NK-92 (cell line): ENCODE data around the gene NSMF.

Experiments
- DNase-seq: peaks from one replicate; lab custom pipeline; 2025; ENCODE audit not compliant: unreplicated experiment; lab: John Stamatoyannopoulos, UW

The NSMF gene

DNA sequence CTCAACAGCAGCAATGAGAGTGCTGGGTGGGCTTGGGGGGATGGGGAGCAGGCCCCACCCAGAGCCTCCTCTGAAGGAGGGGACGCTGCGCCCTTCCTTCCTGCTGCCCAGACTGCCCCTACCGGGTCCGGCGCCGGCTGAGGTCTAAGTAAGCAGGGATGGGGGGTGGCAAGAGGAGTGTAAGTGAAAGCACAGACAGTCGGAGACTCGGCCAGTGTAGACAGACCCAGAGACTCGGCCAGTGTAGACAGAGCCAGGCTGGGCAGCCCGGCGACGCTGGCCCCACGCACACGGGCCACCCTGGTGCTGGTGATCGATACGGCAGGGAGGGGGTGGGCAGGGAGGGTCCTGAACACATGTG lies 10.6 kb downstream of the NSMF start:
- no peak for DNase-seq

- no peak for DNase-seq
These were observed 11.2 kb downstream of the NSMF start for GRCh38 chr9:137447722-137448601.

GRCh38 chr9:137446851-137447471 lies 12.2 kb downstream of the NSMF start:
- no peak for DNase-seq

DNA sequence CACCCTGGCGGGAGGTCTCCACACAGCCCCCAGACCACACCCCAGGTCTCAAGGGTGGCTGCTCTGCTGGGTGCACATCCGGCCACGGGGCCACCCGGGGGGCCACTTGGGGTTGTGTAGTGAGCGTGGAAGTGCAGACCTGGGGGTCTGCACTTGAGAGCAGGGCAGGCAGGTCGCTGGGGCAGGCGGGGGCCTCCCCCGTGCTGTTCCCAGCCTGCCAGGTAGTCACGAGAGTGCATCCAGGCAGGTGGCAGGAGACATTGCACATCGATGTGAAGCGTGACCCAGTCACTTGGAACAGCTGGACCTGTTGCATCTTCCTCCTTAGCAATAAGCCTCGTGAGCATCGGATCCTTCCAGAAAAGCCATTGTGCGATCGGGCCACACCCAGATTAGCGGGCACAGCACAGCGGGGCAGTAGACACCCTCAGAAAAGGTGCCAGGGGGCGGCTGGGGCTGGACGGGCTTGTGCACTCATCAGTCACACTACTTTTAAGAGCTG lies 13.2 kb downstream of the NSMF start:
- no peak for DNase-seq

DNA sequence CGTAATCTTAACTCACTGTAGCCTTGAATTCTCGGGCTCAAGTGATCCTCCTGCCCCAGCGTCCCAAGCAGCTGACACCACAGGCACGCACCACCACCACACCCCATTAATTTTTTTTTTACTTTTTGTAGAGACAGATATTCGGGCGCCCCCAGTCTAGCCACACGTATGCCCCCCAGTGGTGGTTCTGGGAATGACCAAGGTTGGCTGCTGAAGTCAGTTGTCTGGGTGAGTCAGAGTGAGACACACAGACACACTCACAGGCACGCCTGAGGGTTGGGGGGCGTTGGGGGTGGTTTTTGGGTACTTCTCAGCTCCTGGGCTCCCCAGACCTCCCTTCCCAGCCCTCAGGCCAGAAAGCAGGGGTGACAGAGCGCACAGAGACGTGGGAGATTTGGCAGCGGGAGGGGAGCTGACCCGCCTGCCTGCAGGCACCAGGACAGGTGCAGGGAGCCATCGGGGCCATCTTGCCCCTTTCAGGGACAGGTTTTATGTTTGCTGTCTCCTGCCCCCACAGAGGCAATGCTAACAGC lies 13.8 kb downstream of the NSMF start:
- DNase-seq: no peak

DNA sequence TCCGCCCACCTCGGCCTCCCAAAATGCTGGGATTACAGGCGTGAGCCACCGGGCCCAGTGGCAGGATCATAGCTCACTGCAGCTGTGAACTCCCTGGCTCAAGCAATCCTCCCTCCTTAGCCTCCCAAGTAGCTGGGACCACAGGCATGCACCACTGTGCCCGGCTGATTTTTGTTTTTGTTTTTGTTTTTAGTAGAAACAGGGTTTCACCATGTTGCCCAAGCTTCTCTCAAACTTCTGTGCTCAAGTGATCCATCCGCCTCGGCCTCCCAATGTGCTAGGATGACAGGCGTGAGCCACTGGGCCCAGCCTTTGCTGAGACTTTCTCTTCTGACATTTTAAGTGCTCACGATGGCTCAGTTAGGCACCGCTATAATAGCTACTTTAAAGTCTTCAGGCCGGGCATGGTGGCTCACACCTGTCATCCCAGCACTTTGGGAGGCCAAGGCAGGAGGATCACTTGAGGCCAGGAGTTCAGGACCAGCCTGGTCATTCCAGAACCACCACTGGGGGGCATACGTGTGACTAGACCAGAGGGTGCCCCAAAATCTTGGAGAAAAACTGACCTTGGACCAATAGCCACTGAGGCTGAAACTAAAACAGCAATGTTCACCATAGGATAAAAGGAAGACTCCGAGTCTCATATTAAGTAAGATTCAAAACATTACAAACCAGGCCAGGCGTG lies 14.9 kb downstream of the NSMF start:
- DNase-seq: no peak

DNA sequence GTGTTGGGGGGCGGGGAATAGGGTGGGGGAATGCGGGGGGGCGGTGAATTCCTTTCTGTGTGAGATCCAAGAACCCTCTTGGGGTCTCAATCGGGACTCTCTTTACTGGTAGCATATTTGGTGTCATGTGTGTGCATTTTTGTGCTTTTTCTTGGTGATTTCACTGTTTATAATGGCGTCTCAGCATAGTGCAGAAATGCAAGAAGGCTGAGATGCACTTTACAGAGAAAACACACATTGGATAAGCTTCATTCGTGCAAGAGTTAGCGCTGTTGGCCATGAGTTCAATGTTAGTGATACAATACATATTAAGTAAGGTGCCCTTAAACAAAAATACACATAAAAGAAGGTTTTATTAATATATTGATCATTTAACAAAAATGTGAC lies 17.2 kb downstream of the NSMF start:
- no peak for DNase-seq

DNA sequence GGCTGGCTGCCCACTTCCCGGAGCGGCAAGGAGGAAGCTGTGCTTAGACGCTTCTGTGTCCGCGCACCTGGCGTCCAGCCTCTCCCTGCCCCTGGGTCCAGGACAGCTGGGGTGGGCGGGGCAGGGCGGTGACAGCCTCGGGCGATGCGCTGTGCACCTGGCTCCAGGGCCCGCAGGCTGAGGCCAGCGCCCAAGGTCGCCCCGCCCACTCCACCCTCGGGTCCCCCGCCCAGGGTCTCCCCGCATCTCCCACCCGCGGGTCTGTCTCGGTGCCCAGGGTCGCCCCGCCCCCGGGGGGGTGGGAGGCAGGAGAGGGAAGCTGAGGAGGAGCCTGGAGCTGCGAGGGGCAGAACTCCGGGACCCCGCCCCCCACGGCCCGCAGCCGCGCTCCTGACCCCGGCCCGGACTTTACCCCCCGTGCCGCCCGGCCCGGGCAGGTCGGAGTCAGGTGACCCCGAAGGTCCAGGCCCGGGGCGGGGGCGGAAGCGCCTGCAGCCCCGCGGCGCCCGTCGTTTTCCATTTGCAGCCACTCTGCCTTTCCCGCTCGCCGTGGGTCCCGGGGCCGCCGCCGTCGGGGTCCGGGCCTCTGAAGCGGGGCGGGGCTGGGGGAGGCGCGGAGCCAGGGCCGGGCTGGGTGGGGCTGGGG lies 17.7 kb downstream of the NSMF start, which contains the start of gene ENTPD8:
TSS of gene ENTPD8 (minus strand) at position 69 of the 646 bp plus-strand sequence. CDS start 3,072 bp downstream, outside the sequence.
- DNase-seq: no peak

DNA sequence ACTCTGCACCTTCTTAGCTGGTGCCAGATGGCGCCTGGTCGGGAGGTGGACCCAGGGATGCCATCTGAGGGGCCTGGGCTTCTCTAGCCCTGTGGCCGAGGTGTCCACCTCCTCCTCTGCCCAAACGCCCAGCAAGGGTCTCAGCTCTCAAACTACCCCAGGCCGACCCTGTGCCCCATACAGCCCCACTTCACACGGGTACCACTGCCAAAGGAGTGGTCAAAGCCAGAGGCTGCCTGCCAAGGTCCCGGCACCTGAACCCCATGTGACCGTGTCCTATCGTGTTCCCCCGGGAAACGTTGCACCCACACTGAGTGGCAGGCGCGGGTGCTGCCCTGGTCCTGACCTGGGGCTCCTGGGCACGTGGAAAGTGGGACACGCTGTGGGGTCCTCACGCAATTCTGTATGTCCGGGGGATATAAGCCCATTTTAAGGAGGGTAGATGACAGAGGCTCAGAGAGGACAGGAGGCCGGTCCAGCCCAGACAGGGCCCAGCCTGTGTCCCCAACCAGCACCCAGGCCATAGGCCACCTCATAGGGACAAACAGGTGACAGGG lies 19.9 kb downstream of the NSMF start:
- DNase-seq: no peak

DNA sequence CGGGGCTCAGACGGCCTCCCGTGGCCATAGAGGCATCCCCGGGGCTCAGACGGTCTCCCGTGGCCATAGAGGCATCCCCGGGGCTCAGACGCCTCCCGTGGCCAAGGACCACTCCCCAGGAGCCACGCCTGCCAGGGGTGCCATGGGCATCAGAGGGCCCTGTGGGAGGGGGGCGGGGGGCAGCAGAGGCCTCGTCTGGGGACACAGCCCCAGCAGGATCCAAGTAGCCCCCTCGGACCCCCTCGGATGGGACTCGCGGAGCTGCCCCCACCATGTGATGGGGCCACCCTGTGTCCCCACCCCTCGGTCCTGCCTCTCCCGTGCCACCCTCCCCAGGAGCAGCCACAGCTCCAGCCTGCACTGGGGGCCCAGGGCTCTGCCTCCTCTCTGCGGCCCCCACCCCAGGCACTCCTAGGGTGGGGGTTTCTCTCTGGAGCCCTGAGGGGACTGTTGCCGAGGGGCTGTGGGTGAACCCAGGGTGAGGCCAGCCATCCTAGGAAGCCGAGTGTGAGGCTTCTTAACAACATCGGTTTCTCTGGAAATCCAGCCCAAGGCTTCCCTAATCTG lies 20.5 kb downstream of the NSMF start:
- DNase-seq: no peak

DNA sequence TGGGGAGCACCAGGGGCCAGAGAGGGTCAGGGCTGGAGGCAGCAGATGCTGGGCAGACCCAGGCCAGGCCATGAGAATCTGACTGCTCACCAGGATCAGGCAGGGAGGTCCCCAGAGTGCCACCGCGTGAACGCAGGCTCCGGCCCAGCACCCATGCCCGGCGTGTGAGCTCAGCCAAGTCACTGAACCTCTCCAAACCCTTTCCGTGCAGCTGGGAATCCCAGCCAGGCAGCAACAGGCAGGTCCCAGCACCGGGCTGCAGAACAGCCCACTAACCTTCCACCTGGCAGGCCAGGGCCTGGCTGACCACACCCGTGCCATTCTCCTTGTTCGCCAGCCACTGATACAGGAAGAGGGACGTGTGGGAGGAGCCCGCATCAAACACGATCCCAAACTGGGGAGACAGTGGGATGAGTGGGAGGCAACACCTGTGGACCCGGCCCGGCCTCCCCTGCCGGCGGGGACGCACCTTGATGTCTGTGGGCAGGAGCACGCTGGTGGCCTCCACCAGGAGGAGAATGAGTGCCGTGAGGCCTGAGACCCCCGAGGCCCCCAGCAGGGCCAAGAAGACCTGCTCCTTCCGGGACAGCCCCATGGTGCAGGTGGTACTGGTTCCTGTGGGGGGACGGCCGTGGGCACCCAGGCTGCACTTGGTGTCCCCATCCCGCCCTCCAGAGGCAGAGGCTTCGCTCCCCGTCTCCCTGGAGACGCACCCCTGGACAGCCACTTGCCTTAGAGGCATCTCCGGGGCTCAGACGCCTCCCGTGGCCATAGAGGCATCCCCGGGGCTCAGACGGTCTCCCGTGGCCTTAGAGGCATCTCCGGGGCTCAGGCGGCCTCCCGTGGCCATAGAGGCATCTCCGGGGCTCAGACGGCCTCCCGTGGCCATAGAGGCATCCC lies 21.2 kb downstream of the NSMF start:
- DNase-seq: no peak

GRCh38 chr9:137436761-137437600 lies 22.2 kb downstream of the NSMF start:
- DNase-seq: no peak

DNA sequence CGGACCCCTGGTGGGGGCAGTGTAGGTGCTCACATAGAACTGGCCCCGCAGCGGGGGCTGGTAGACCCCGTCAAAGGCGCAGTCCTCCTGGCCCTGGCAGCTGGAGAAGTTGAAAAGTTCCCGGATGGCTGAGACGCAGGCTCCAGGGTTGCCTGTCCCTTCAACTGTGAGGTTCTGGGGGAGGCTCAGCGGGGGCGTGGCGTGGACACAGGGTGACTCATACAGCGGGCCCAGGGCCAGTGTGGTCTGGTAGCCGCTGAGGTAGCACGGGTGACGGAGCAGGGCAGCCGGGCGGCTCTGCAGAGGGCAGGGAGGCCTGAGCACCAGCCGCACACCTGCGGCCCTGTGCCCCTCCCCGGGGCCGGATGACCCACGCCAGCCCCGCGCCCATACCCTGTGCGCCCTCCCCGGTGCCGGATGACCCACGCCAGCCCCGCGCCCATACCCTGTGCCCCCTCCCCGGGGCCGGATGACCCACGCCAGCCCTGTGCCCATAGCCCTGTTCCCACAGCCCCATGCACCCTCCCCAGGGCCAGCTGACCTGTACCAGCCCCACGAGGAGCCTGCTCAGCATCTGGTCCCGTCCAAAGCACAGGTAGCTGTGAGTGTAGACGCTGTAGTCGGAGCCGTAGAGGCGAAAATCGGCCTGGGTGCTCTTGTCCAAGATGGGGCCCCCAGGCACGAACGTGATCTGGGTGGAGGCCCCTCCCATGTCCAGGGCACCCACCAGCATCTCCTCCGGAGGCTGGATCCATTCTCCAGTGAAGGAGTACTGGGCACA lies 23.0 kb downstream of the NSMF start:
- DNase-seq: no peak

DNA sequence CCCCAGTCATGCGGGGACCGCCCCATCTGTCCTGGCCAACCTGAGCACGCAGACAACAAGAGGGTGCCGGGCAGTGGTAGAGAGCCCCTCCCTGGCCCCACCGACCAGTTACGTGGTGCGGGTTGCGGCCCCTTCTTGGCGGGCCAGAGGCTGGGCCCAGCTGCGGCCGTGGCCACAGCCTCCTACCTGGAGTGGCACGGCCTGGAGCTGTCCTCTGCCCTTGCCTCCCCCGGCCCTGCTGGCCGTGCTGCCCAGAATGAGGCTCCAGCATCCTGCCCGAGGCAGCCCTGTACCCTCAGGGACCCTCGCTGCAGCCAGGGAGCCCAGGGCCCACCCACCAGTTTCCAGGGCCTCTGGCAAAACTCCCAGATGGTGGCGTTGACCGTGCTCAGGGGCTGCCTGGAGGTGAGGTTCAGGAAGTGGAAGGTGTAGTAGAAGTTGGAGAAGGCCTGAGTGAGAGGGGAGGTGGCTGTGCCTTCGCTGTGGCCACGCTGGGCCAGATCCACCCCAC lies 23.7 kb downstream of the NSMF start:
- no peak for DNase-seq

GRCh38 chr9:137434498-137435380 lies 24.4 kb downstream of the NSMF start:
- no peak for DNase-seq

- DNase-seq: no peak
These were observed 25.2 kb downstream of the NSMF start for GRCh38 chr9:137433916-137434431.
